Keratinocyte (primary cell): ENCODE data around the gene EBF3.

Experiments used
- EZH2 ChIP-seq: IDR thresholded peaks from one replicate; pipeline ENCODE4 v1.6.1; 2012; ENCODE audit warnings: inconsistent platforms, mild to moderate bottlenecking, low read length, moderate library complexity
- TF ChIP-seq, protein P1 (sequence below), 3 experiments: IDR thresholded peaks in 1 of 3; conservative IDR thresholded peaks in 1 of 3; optimal IDR thresholded peaks in 1 of 3; 2 replicates in 2 of 3; 3 replicates in 1 of 3; pipeline versions ENCODE3 to v1.5.1; 2011; ENCODE audit warnings: low read length in 3 of 3, mild to moderate bottlenecking in 3 of 3, moderate library complexity in 2 of 3, control low read depth in 1 of 3, inconsistent platforms in 1 of 3; ENCODE audit not compliant: insufficient read depth in 2 of 3; ENCODE audit errors: extremely low read depth in 1 of 3

GRCh38 chr10:129857242-129857960, 106.7 kb downstream of the EBF3 start:
- TF ChIP-seq, protein P1, sequence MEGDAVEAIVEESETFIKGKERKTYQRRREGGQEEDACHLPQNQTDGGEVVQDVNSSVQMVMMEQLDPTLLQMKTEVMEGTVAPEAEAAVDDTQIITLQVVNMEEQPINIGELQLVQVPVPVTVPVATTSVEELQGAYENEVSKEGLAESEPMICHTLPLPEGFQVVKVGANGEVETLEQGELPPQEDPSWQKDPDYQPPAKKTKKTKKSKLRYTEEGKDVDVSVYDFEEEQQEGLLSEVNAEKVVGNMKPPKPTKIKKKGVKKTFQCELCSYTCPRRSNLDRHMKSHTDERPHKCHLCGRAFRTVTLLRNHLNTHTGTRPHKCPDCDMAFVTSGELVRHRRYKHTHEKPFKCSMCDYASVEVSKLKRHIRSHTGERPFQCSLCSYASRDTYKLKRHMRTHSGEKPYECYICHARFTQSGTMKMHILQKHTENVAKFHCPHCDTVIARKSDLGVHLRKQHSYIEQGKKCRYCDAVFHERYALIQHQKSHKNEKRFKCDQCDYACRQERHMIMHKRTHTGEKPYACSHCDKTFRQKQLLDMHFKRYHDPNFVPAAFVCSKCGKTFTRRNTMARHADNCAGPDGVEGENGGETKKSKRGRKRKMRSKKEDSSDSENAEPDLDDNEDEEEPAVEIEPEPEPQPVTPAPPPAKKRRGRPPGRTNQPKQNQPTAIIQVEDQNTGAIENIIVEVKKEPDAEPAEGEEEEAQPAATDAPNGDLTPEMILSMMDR (optimal IDR thresholded peaks at IDR 0.05 in 1 of 3, IDR thresholded peaks at IDR 0.05 in 1 of 3, conservative IDR thresholded peaks at IDR 0.05 in 1 of 3; ENCODE audit: extremely low read depth in 1 of 3, insufficient read depth in 2 of 3, low read length in 3 of 3): no peak
- no peak for TF ChIP-seq EZH2
